ENCODE measurements around the gene FANCC. TPM values are rescaled to one million over a fixed set of nuclear protein-coding genes. Genes with fewer than 3 reads are reported as not detected.

FANCC gene
- total RNA-seq, 3 donors from 2014 or later (not counting 1 experiment from before 2014, with no cell fraction given), result 9.9 to 18.9 (median 12.8) TPM

GRCh38 chr9:95202076-95202681 is 115.3 kb downstream of the FANCC start:
- Mint-ChIP-seq H3K9me3 (no peaks in the 10 kb centered on the region), H3K27me3 (ENCODE audit: low read depth in 2 of 2) (no peaks in the 10 kb centered on the region), H3K36me3 (no peaks in the 10 kb centered on the region), H3K4me1 (peaks cover 0 to under 1% of the 10 kb centered on the region in 2 donors), H3K4me3 (no peak overlapping the region), H3K27ac (no peak overlapping the region)
- H3K27me3 ChIP-seq (ENCODE audit: control insufficient read depth, insufficient read depth, low read length), result no peaks in the 10 kb centered on the region
- H3K4me3 ChIP-seq (ENCODE audit: low read length), result no peak overlapping the region
- no peak for ATAC-seq
- intact Hi-C loops (cut with micrococcal nuclease), result no loop called here
- no peak for DNase-seq
- H3K36me3 ChIP-seq (ENCODE audit: control insufficient read depth, insufficient read depth, low read length), result no peaks in the 10 kb centered on the region
- H3K4me1 ChIP-seq (ENCODE audit: control insufficient read depth, insufficient read depth, low read length), result no peaks in the 10 kb centered on the region
- no peak for TF ChIP-seq CTCF (IDR thresholded peaks at IDR 0.05)
- WGBS (ENCODE audit: insufficient coverage), result 98% methylated on average over 4 of the region's 5 CpGs
- no peak overlapping the region for H3K27ac ChIP-seq (ENCODE audit: low read length)
- no peaks in the 10 kb centered on the region for H3K9me3 ChIP-seq (ENCODE audit: control insufficient read depth, insufficient read depth, low read length)

- TF ChIP-seq CTCF (IDR thresholded peaks at IDR 0.05), result no peak
- Mint-ChIP-seq H3K4me3 (no peak overlapping the region), H3K4me1 (no peaks in the 10 kb centered on the region), H3K9me3 (no peaks in the 10 kb centered on the region), H3K36me3 (no peaks in the 10 kb centered on the region), H3K27ac (no peak overlapping the region), H3K27me3 (ENCODE audit: low read depth in 2 of 2) (no peaks in the 10 kb centered on the region)
- no peaks in the 10 kb centered on the region for H3K9me3 ChIP-seq (ENCODE audit: control insufficient read depth, insufficient read depth, low read length)
- no peak overlapping the region for H3K4me3 ChIP-seq (ENCODE audit: low read length)
- H3K4me1 ChIP-seq (ENCODE audit: control insufficient read depth, insufficient read depth, low read length), result no peaks in the 10 kb centered on the region
- intact Hi-C loops (cut with micrococcal nuclease), result no loop called here
- no peak for DNase-seq
- no peaks in the 10 kb centered on the region for H3K27me3 ChIP-seq (ENCODE audit: control insufficient read depth, insufficient read depth, low read length)
- ATAC-seq, result no peak
- WGBS (ENCODE audit: insufficient coverage), result 86% methylated on average over 2 of the region's 4 CpGs
- no peak overlapping the region for H3K27ac ChIP-seq (ENCODE audit: low read length)
- no peaks in the 10 kb centered on the region for H3K36me3 ChIP-seq (ENCODE audit: control insufficient read depth, insufficient read depth, low read length)
Measured at GRCh38 chr9:95201206-95201605, 116.3 kb downstream of the FANCC start.

DNA sequence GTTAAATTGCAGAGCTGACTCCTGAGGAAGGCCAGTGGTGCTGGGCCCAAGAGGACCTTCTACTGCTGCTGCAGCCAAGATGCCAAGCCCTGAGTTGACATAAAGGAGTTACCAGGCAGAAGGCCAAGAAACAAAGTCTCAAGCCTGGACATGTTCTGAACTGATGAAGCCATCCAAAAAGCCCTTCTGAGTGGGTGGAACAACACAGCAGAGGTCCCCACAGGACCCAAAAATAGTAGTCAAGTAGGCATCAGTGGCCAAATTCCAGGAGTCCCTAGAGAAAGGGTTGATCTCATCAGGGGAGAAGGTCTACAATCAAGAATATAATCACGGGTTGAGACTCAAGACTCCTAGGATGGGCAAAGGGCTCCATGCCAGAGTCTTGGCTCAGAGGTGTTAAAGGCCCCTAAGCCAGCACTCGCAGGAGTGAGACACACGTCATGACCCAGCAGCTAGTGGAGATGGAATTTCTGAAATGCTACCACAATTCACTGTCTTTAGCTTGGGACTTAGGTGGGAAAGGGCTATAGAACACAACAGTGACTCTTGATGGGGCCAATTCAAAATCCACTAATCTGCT is 119.7 kb downstream of the FANCC start:
- H3K4me3 ChIP-seq (ENCODE audit: low read length), result no peak overlapping the region
- H3K27ac ChIP-seq (ENCODE audit: low read length), result no peak overlapping the region
- no peaks in the 10 kb centered on the region for H3K9me3 ChIP-seq (ENCODE audit: control insufficient read depth, insufficient read depth, low read length)
- WGBS (ENCODE audit: insufficient coverage), result 100% methylated on average over 3 of the region's 3 CpGs
- H3K4me1 ChIP-seq (ENCODE audit: control insufficient read depth, insufficient read depth, low read length), result no peaks in the 10 kb centered on the region
- Mint-ChIP-seq H3K27ac (no peak overlapping the region), H3K36me3 (no peaks in the 10 kb centered on the region), H3K4me3 (no peak overlapping the region), H3K9me3 (no peaks in the 10 kb centered on the region), H3K27me3 (ENCODE audit: low read depth in 2 of 2) (no peaks in the 10 kb centered on the region), H3K4me1 (no peaks in the 10 kb centered on the region)
- DNase-seq, result no peak
- ATAC-seq, result no peak
- no peak for TF ChIP-seq CTCF (IDR thresholded peaks at IDR 0.05)
- intact Hi-C loops (cut with micrococcal nuclease), result no loop called here
- H3K27me3 ChIP-seq (ENCODE audit: control insufficient read depth, insufficient read depth, low read length), result no peaks in the 10 kb centered on the region
- no peaks in the 10 kb centered on the region for H3K36me3 ChIP-seq (ENCODE audit: control insufficient read depth, insufficient read depth, low read length)

GRCh38 chr9:95193480-95193879 is 124.0 kb downstream of the FANCC start:
- no peak for ATAC-seq
- H3K4me3 Mint-ChIP-seq, result no peak overlapping the region
- intact Hi-C loops (cut with micrococcal nuclease), result no loop called here
- no peak for DNase-seq
- no peak overlapping the region for H3K27ac Mint-ChIP-seq
- no peak for TF ChIP-seq CTCF (IDR thresholded peaks at IDR 0.05)
- no peaks in the 10 kb centered on the region for H3K27me3 Mint-ChIP-seq (ENCODE audit: low read depth in 2 of 2)
- no peaks in the 10 kb centered on the region for H3K9me3 Mint-ChIP-seq
- no peaks in the 10 kb centered on the region for H3K27me3 ChIP-seq (ENCODE audit: control insufficient read depth, insufficient read depth, low read length)
- H3K4me3 ChIP-seq (ENCODE audit: low read length), result no peak overlapping the region
- H3K27ac ChIP-seq (ENCODE audit: low read length), result no peak overlapping the region
- peaks cover 10% of the 10 kb centered on the region for H3K4me1 ChIP-seq (ENCODE audit: control insufficient read depth, insufficient read depth, low read length)
- H3K9me3 ChIP-seq (ENCODE audit: control insufficient read depth, insufficient read depth, low read length), result no peaks in the 10 kb centered on the region
- H3K4me1 Mint-ChIP-seq, result peaks cover 23% of the 10 kb centered on the region in 2 donors
- no peaks in the 10 kb centered on the region for H3K36me3 Mint-ChIP-seq
- no peaks in the 10 kb centered on the region for H3K36me3 ChIP-seq (ENCODE audit: control insufficient read depth, insufficient read depth, low read length)
- WGBS (ENCODE audit: insufficient coverage), result 95% methylated on average over 5 of the region's 5 CpGs

Data from natural killer cell (primary cell).